Inflammatory macrophage treated with lipopolysaccharide for 4 hours (primary cell): ENCODE results near the gene RASGRF1.

Experiments used
- DNase-seq: peaks from one replicate; pipeline ENCODE4 v3.0.0-alpha.2; 2020

Gene RASGRF1

GRCh38 chr15:79035111-79035601, 55.4 kb downstream of the RASGRF1 start:
- no peak for DNase-seq

- DNase-seq = no peak
Observed at GRCh38 chr15:79034284-79034683, 56.3 kb downstream of the RASGRF1 start.

- peak; percentile 72 for DNase-seq
Observed at GRCh38 chr15:79032656-79033055, 57.9 kb downstream of the RASGRF1 start.

- DNase-seq = no peak
Observed at GRCh38 chr15:79031821-79032220, 58.8 kb downstream of the RASGRF1 start.

- DNase-seq = no peak
Observed at GRCh38 chr15:79031201-79031600, 59.4 kb downstream of the RASGRF1 start.

- DNase-seq = no peak
Observed at GRCh38 chr15:79030470-79030869, 60.1 kb downstream of the RASGRF1 start.

- peak; percentile 22 for DNase-seq
Observed at GRCh38 chr15:79028411-79028964, 62.1 kb downstream of the RASGRF1 start.

GRCh38 chr15:79027532-79028410, 62.8 kb downstream of the RASGRF1 start:
- DNase-seq = no peak

- no peak for DNase-seq
Observed at GRCh38 chr15:79025802-79026201, 64.8 kb downstream of the RASGRF1 start.

- DNase-seq = peak; percentile 53
Observed at GRCh38 chr15:79025201-79025600, 65.4 kb downstream of the RASGRF1 start.

- peak; percentile 34 for DNase-seq
Observed at GRCh38 chr15:79024493-79024892, 66.1 kb downstream of the RASGRF1 start.

- DNase-seq = no peak
Observed at GRCh38 chr15:79023918-79024317, 66.7 kb downstream of the RASGRF1 start.

GRCh38 chr15:79023546-79023890, 67.1 kb downstream of the RASGRF1 start:
- DNase-seq = no peak

GRCh38 chr15:79018960-79019359, 71.6 kb downstream of the RASGRF1 start:
- DNase-seq = no peak

- no peak for DNase-seq
Observed at GRCh38 chr15:79017953-79018352, 72.6 kb downstream of the RASGRF1 start.

- no peak for DNase-seq
Observed at GRCh38 chr15:79016527-79017170, 73.9 kb downstream of the RASGRF1 start.

- no peak for DNase-seq
Observed at GRCh38 chr15:79015416-79015815, 75.2 kb downstream of the RASGRF1 start.

- no peak for DNase-seq
Observed at GRCh38 chr15:79010278-79010677, 80.3 kb downstream of the RASGRF1 start.

- peak; percentile 71 for DNase-seq
Observed at GRCh38 chr15:79009379-79009778, 81.2 kb downstream of the RASGRF1 start.

GRCh38 chr15:79008659-79009058, 81.9 kb downstream of the RASGRF1 start:
- DNase-seq = no peak

GRCh38 chr15:79007066-79007465, 83.5 kb downstream of the RASGRF1 start:
- peak; percentile 96 for DNase-seq

GRCh38 chr15:79006071-79006470, 84.5 kb downstream of the RASGRF1 start:
- no peak for DNase-seq

GRCh38 chr15:79004336-79004735, 86.2 kb downstream of the RASGRF1 start:
- peak; percentile 91 for DNase-seq

- DNase-seq = no peak
Observed at GRCh38 chr15:79003896-79004295, 86.7 kb downstream of the RASGRF1 start.
